Dedifferentiated amniotic fluid mesenchymal stem cell (primary cell): Measurements from ENCODE around the gene SYCE3.
"Not testable (repeated sequence)": the region's sequence is repeated elsewhere in the genome, so short reads cannot be mapped to it uniquely, and the experiment has no call there.

ENCODE experiments used
- DNase-seq: peaks from one replicate; pipeline ENCODE4 v3.0.0-alpha.2; 2016; ENCODE audit errors: extremely low spot score

Gene SYCE3

DNA sequence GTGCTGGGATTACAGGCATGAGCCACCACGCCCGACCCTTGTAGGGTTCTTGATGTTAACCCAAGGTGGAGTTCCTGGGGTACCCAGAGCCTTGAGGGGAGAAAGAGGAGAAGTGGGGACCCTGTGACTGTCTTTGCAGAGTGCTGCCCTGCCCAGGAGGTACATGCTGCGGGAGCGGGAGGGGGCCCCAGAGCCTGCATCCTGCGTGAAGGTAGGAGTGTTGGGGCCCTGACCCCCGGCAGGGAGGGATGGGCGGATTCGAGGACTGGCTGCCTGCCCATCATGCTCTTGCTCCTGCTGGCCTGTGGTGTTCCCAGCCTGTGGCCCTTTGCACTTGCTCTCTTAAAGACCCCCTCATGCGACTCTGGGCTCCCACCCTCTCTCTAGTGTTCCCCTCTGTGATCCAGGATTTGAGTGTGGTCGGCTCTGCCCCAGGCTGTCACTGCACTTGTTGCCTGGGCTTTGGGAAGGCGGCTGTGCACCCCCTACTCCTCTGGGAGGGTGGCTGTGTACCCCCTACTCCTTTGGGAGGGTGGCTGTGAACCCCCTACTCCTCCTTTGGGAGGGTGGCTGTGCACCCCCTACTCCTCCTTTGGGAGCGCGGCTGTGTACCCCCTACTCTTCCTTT is 41.8 kb downstream of the SYCE3 start:
- no peak for DNase-seq

DNA sequence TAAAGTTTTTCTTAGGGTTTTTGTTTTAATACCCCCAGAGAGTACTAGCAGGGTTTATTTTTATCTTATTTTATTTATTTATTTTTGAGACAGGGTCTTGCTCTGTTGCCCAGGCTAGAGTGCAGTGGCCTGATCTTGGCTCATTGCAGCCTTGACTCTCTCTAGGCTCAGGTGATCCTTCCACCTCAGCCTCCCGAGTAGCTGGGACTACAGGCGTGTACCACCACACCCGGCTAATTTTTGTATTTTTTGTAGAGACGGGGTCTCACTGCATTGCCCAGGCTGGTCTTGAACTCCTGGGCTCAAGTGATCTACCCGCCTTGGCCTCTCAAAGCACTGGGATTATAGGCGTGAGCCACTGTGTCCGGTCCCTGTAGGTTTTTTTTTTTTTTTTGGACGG is 42.5 kb downstream of the SYCE3 start:
- DNase-seq = not testable (repeated sequence)

DNA sequence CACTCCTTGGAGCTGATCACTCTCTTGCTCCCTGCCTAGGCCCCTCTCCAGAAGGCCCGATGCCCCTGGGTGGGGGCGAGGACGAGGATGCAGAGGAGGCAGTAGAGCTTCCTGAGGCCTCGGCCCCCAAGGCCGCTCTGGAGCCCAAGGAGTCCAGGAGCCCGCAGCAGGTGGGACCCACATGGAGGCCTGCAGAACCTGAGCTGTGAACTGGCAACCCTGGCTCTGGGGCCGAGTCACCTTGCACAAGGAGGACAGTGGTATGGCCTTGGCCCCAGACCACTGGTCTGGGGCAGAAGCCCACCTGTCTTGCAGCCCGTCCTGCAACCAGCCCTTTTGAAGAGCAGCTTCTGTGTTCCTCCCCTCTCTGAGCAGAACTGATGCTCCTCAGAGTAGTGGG is 43.6 kb downstream of the SYCE3 start:
- DNase-seq = no peak

DNA sequence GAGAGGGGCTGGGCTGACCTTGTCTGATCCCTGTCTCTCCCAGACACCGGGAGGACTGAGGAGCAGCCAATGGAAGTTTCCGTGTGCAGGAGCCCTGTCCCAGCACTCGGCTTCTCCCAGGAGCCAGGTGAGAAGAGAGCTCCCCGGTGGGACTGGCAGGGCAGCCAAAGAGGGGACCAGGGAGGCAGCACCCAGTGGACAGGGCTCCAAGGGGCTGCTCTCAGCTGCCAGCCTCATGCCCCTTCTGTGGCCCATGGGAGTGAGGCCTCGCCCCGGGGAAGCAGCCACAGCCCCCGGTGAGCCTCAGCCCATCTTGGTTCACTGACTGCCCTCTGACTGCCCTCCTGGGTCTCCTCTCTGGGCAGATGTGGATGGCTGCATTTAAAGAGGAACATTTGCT is 44.1 kb downstream of the SYCE3 start:
- DNase-seq = no peak

DNA sequence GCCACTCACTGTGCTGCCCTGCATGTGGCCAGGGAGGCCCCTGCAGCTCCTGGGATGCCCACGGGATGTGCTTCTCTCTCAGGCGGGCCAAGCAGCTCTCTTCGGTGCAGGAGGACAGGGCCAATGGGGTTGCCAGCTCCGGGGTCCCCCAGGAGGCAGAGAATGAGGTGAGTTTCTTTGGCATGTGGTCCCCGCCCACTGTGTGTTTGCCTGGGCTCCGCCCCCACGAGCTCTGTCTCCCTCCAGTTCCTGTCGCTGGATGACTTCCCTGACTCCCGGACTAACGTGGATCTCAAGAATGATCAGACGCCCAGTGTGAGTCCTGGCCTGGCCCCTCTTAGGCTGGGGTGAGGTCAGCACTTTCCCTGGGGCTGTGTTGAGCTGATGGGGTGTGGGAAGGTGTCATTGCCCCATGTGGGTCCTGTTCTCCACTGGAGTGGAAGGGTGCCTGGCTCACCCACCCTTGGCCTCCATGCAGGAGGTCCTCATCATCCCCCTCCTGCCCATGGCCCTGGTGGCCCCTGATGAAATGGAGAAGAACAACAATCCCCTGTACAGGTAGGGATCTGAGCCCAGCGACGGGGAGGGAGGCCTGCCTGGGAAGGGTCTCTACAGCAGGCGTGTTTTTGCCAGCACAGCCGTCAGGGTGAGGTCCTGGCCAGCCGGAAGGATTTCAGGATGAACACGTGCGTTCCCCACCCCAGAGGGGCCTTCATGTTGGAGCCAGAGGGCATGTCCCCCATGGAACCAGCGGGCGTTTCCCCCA is 45.0 kb downstream of the SYCE3 start:
- no peak for DNase-seq

DNA sequence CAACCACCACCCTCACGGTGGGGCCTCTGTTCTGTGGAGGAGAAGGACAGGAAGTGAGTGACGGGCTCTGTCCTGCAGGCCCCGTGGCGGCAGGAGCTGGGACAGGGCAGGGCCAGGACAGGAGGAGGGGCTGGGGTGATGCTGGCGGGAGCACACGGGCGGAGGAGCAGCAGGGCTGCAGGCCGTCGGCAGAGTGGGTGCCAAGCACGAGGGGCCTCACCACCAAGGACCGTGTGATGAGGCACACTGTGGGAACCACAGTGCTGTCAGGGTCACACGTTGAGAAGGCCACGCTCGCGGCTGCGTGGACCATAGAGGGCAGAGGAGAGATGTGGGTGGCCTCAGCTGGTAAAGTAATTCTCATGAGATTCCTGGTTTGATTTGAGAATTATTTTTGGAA is 45.8 kb downstream of the SYCE3 start:
- no peak for DNase-seq

DNA sequence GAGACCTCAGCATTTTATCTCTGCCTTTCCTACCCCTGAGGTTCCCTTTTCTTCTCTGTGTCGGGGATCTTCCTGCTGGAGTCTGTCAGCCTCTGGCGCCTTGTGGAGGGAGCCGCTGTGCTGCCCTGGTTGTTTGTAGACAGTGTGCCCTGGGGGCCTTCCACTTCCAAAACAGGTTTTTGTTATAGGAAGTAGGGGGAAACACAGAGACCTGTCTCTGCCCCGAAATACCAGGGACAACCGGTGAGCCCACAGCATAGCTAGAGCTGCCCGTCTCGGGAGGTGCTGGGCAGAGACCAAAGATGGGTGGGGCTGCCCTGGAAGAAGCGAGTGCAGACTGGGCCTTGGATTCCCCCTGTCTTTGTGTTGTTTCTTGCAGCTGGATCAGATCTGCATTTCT is 46.7 kb downstream of the SYCE3 start:
- DNase-seq = no peak

DNA sequence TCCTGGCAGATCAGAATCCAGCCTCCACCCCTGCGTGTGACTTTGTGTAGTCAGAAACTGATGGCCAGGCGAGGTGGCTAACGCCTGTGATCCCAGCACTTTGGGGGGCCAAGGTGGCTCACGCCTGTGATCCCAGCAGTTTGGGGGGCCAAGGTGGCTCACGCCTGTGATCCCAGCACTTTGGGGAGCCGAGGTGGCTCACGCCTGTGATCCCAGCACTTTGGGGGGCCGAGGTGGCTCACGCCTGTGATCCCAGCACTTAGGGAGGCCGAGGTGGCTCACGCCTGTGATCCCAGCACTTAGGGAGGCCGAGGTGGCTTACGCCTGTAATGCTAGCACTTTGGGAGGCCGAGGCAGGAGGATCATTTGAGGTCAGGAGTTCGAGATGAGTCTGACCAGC is 49.5 kb downstream of the SYCE3 start:
- DNase-seq = no peak

DNA sequence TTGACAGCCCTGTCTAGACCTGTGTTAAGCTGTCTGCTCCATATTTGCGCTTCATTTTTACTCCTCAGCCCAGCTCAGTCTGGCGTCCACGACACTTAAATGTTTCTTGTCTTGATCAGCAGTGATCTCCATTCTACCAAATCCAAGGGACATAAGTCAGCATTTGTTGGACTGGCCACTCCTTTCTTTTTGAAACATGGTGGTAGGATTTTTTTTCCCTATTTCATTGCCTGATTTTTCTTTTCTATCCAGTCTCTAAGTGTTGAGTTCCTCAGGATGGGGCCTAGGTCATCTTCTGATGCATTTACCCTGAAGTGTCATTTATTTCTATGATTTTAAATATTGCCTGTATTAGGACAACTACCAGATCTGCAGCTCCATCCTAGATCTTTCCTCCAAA is 53.8 kb downstream of the SYCE3 start:
- DNase-seq = no peak

DNA sequence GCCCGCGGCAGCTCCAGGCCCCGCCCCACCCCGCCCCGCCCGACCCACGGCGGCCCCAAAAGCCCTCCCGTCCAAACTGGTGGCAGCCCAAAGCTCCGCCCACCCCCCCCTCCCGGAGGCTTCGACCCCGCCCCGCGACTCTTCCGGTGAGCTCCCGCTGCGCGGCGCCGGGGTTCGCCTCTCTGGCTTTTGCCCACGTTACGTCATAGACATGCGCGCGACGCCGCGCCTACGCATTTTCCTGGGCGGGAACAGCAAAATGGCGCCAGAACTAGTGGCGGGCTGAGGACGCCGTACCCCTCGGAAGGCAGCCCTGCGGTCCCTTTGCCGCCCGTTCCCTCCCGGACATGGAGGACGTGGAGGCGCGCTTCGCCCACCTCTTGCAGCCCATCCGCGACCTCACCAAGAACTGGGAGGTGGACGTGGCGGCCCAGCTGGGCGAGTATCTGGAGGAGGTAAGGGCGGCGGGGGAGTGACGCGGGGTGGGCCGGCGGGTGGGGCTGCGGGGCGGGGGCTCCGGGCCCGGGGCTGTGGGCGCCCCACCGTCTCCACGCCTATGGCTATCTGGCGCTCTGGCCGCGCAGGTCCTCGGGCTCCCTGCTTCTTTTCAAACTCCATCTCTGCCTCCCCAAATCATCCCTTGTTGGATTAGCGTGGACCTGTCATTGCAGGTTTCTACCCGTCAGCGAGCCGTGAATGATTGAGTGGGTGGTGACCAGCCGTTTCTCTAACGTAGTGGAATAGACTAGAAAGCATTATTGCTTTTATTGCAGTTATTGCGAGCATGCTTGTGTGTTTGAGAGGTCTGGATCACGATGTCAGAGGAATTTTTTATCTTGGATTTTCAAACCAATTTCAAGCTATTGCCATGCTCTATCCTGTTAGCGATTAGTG is 54.5 kb downstream of the SYCE3 start, which contains the start of gene NCAPH2:
TSS of gene NCAPH2 (plus strand) at position 234 of the 894 bp plus-strand sequence. CDS start at position 348, 114 bp downstream.
- peak; percentile 97 for DNase-seq

DNA sequence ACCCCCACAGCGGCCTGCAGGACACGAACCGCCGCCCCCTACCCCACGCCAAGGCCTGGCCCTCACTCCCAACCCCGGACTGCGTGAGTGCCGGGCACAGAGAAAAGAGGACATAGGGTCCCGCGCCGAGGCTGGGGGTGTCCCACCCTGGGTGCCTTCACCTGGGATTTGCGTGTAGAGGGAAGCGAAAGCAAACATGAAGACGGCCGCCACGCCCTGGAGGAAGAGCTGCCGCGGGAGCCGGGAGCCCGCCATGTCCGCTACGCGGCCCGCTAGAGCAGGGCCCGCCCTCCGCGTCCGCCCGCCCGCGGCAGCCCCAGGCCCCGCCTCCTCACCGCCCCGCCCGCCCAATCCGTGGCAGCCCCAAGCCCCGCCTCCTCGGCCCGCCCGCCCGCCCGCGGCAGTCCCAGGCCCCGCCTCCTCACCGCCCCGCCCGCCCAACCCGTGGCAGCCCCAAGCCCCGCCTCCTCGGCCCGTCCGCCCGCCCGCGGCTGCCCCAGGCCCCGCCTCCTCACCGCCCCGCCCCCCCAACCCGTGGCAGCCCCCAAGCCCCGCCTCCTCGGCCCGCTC is 55.2 kb downstream of the SYCE3 start, which contains the start of gene LMF2:
TSS of gene LMF2 (minus strand) at position 282 of the 570 bp plus-strand sequence. CDS start at position 255, 27 bp downstream.
- no peak for DNase-seq

DNA sequence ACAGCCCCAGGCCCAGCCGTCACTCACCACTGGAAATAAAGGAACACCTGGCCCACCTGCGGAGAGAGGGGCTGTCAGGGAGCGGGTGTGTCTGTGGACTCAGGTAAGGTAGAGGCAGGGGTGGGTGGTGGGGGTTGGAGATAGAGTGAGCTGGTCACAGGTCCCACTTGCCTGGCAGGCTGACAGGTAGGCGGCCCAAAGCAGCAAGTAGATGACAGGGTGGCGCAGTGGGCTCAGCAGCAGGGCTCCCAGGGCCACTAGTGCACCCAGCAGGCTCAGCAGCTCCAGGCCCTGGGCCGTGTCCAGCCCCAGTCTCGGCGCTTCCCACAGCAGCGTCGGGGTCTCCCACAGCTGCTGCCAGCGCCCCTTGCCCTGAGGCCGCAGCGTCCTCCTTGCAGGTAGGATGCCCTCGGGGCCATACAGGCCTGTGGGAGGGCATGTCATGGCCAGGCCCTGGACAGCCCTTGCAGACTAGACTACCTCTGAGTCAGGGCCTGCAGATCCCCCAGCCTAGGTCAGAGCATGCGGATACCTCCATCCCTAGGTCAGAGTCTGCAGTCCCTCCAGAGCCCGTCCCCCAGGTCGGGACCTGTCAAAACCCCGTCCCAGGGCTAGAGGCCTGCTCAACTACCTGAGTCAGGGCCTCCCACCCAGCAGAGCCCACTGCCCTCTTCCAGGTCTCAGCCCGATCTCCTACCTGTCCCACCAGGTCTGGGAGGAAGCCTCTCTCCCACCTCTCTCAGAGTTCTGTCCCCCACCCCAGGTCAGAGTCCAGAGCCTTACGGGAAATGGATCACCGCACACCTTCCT is 55.9 kb downstream of the SYCE3 start:
- DNase-seq = no peak

DNA sequence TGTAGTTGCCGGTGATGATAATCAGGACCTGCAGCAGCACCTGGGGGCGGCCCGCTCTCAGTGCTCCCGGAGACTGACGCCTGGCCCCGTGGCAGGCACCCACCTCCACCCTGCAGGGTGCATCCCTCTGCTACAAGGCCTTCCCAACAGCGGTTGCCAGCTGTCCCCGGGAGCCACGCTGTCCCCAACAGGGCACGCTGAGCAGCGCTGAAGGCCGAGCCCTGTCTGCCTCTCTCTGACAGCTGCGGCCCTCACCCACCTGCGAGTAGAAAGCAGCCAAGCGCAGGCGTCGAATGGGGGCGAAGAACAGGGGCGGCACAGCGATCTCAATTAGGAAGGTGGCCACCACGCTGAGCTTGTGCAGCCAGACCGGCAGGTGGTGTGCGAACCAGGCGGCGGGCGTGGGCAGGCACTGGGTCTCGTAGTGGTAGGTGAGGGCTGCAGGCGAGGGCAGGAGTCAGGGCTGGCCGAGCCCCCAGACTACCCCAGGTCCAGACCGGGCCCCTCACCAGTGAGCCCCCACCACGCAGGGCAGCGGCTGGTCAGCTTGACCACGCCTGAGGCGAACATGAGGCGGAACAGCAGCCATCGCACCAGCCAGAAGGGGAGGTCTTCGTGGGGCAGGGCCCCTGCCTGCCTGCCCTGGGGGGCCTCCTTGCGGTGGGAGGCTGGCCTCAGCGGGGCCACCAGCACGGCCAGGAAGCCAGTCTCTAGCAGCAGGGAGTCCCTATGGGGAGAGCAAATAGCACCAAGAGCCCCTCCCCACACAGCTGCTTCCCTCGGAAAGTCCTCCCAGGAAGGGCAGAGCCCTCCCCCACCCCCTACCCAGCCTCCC is 56.7 kb downstream of the SYCE3 start:
- no peak for DNase-seq

DNA sequence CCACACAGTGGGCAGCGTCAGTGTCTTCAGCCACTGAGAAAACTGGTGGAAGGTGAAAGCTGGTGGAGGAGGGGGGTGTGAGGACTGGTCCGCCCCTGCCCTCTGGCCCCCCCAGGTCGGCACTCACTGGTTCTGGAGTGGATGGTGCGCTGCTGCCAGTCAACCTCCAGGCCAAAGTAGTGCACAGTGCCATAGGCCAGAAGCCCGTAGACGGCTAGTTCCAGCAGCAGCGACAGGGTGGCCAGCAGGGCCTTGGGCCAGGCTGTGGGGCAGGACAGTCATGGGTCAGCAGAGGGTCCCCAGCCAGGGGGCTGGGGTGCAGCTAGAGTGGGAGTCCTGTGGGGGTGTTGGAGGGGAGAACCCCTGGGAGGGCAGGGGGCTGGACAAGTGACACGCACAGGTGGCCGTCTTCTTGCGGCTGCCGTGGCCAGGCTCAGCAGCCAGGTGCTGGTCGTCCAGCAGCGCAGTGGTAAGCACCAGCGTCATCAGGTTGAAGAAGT is 57.4 kb downstream of the SYCE3 start:
- no peak for DNase-seq

DNA sequence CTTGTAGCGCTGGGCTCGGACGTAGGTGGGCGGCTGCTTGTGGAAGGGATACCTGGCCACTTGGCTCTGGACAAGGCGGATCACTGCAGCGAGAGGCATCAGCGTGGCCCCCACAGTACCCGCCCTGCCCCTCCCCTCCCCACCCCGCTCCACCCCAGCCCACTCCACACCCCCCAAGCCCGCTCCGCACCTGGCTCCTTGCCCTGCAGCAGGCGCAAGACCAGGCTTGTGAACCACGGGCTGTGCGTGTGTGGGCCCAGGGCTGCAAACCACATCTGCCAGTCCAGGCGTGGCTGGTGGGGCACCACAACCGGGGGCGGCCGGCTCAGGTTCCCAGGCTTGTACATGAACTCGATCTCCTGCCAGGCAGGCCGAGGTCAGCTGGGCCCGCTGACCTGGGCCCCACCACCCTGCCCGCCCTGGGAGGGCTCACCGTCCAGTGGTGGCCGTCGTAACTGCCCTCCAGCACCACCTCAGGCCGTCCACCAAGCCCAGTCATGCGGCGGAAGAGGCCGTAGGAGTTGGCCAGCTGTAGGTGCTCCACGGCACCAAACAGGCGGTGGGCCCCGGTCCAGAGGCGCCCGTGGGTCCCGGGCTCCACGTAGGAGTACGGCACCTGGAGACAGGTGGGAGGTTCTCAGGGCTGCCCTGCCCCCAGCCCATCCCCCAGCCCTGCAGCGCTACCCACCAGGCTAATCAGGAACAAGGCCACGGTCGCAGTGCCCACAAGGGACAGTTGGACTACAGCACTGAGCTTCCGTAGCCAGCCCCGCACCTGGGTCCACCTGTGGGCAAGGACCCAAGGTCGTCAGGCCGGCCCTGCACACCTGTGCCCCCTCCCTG is 58.1 kb downstream of the SYCE3 start:
- no peak for DNase-seq

DNA sequence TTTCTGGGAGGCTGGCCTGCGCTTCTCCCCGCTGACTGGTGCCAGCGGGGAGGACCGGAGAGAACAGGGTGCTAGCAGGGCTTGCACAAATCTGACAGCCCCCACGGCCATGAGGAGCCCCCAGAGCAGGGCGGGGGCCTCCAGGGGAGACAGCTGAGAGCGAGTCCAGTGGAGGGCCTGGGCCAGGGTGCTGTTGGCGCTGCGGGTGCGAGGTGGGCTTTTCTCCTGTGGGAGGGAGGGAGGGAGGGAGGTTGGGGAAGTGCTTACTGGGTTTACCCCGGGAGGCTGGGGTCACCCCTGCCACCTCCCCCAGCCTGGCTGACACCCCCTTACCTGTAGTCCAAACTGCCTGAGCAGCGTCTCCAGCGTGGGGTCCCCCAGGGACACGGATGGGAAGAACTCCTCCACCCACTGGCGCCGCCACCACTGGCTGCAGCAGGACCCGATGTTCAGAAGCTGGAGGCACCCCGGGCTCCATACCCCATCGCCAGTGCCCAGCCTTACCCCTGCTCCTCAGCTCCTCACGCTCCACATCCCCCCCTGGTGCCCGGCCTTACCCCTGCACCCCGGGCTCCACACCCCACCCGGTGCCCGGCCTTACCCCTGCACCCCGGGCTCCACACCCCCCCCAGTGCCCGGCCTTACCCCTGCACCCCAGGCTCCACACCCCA is 59.1 kb downstream of the SYCE3 start:
- no peak for DNase-seq

DNA sequence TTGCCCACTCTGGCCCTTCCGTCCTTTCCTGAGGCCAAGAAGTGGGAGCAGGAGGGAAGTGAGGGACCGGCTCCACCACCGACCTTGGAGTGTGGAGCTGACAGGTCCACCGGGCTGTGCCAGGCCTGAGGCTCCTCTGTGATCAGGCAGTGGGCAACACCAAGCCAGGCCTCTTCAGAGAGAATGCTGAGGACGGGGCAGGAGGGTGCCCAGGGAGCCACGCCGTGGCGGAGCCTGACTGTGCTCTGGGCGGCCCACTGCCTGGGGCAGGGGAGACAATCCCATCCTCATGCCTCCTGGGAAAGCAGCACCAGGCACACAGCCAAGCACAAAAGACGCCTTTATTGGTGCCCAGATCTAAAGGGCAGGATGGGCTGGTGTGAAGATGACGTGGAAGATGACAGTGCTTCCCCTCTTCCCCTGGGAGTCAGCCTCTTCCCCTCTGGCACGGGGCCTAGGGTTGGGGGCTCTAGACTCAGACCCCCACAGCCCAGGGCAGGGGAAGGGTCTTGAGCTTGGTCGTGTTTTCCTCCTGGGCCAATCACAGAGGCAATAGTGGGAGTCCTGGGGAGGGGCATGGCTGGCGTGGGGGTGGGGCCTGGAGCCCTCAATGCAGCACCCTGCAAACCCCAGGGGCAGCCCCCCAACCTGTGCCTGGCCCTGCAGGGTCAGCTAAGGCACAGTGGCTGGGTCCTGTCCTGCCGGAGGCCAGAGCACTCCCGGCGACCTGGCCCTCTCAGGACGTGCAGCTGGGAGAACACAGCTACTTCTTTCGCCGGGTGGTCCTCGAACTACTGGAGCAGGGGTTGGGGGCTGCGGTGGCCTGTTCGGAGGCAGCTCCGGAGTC is 59.9 kb downstream of the SYCE3 start:
- no peak for DNase-seq

DNA sequence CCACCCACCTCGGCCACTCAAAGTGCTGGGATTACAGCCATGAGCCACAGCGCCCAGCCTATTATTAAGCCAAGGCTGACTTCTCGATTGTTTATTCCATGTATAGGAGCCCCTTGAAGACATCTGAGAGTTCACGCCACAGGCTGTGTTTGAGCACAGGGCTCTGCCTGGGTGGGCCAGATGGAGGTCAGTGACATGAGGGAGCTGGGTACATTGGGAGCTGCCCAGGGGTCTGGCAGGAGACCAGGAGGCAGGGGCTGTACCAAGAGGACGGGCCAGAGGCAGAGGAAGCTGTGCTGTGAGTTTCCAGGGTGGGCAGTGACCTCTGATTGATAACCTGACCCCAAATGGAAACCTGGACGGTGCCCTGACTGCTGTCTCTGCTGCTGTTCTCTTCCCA is 60.6 kb downstream of the SYCE3 start:
- DNase-seq = no peak
